ENCODE data around the gene BCL2L1.
"Not testable (repeated sequence)": the region's sequence is repeated elsewhere in the genome, so short reads cannot be mapped to it uniquely, and the experiment has no call there.

Gene BCL2L1

GRCh38 chr20:31648104-31648503 is 74.6 kb downstream of the BCL2L1 start:
- DNase-seq (ENCODE audit: low spot score) = not testable (repeated sequence)

- no peak for DNase-seq (ENCODE audit: low spot score)
Measured at GRCh38 chr20:31644701-31645100, 78.0 kb downstream of the BCL2L1 start.

- no peak for DNase-seq (ENCODE audit: low spot score)
Measured at GRCh38 chr20:31643522-31643921, 79.1 kb downstream of the BCL2L1 start.

GRCh38 chr20:31642837-31643236 is 79.8 kb downstream of the BCL2L1 start:
- DNase-seq (ENCODE audit: low spot score) = no peak

GRCh38 chr20:31641391-31641790 is 81.3 kb downstream of the BCL2L1 start:
- DNase-seq (ENCODE audit: low spot score) = no peak

GRCh38 chr20:31640259-31640658 is 82.4 kb downstream of the BCL2L1 start:
- no peak for DNase-seq (ENCODE audit: low spot score)

- DNase-seq (ENCODE audit: low spot score) = no peak
Measured at GRCh38 chr20:31638816-31639215, 83.9 kb downstream of the BCL2L1 start.

- no peak for DNase-seq (ENCODE audit: low spot score)
Measured at GRCh38 chr20:31638317-31638716, 84.4 kb downstream of the BCL2L1 start.

GRCh38 chr20:31637660-31638059 is 85.0 kb downstream of the BCL2L1 start, which contains the start of gene COX4I2:
COX4I2 (plus strand) TSS chr20:31637912; CDS start chr20:31639018, 1,106 bp downstream.
- no peak for DNase-seq (ENCODE audit: low spot score)

- no peak for DNase-seq (ENCODE audit: low spot score)
Measured at GRCh38 chr20:31633339-31633914, 89.2 kb downstream of the BCL2L1 start.

GRCh38 chr20:31632548-31633338 is 89.9 kb downstream of the BCL2L1 start:
- no peak for DNase-seq (ENCODE audit: low spot score)

GRCh38 chr20:31630187-31630790 is 92.4 kb downstream of the BCL2L1 start:
- no peak for DNase-seq (ENCODE audit: low spot score)

- DNase-seq (ENCODE audit: low spot score) = not testable (repeated sequence)
Measured at GRCh38 chr20:31628057-31628456, 94.6 kb downstream of the BCL2L1 start.

- DNase-seq (ENCODE audit: low spot score) = not testable (repeated sequence)
Measured at GRCh38 chr20:31626534-31626933, 96.1 kb downstream of the BCL2L1 start.

- DNase-seq (ENCODE audit: low spot score) = not testable (repeated sequence)
Measured at GRCh38 chr20:31623123-31623505, 99.6 kb downstream of the BCL2L1 start.

GRCh38 chr20:31620246-31620645 is 102.4 kb downstream of the BCL2L1 start:
- no peak for DNase-seq (ENCODE audit: low spot score)

GRCh38 chr20:31617432-31618104 is 105.1 kb downstream of the BCL2L1 start:
- no peak for DNase-seq (ENCODE audit: low spot score)

GRCh38 chr20:31615416-31615815 is 107.3 kb downstream of the BCL2L1 start:
- DNase-seq (ENCODE audit: low spot score) = no peak
